Mononuclear cell (primary cell): ENCODE measurements around the gene AMER2. TPM values are rescaled to one million over a fixed set of nuclear protein-coding genes. Genes with fewer than 3 reads are reported as not detected.

Experiments used
- H3K27me3 ChIP-seq: 2 replicates; pipeline ENCODE4 v1.6.0; 2011; ENCODE audit warnings: low read length, control low read depth; ENCODE audit not compliant: insufficient read depth
- H3K4me1 ChIP-seq: 2 replicates; pipeline ENCODE4 v1.5.1; 2011; ENCODE audit warnings: mild to moderate bottlenecking, low read length, control low read depth; ENCODE audit not compliant: insufficient read depth
- H3K4me3 ChIP-seq: 2 replicates; pipeline ENCODE4 v1.5.1; 2011; ENCODE audit warnings: mild to moderate bottlenecking, low read length, moderate library complexity
- H3K9me3 ChIP-seq: 2 replicates; pipeline ENCODE4 v1.5.1; 2011; ENCODE audit warnings: low read depth, mild to moderate bottlenecking, control low read depth, low read length
- total RNA-seq: library from RNA; depleted of rRNA; stranded (reverse); fragments of >200 nt; gene quantifications from one replicate; pipeline ENCODE4 v1.2.3, GENCODE V29; 2012

The AMER2 gene
- total RNA-seq, 1 donor: 0.10 TPM

- Histone ChIP-seq H3K9me3 (no peaks in the 10 kb centered on the region), H3K27me3 (no peaks in the 10 kb centered on the region), H3K4me3 (no peak overlapping the region), H3K4me1 (no peaks in the 10 kb centered on the region)
These were observed 22.4 kb downstream of the AMER2 start for GRCh38 chr13:25149711-25150110.

- Histone ChIP-seq H3K27me3 (no peaks in the 10 kb centered on the region), H3K4me3 (no peak overlapping the region), H3K9me3 (no peaks in the 10 kb centered on the region), H3K4me1 (no peaks in the 10 kb centered on the region)
These were observed 23.7 kb downstream of the AMER2 start for GRCh38 chr13:25148402-25148771.

DNA sequence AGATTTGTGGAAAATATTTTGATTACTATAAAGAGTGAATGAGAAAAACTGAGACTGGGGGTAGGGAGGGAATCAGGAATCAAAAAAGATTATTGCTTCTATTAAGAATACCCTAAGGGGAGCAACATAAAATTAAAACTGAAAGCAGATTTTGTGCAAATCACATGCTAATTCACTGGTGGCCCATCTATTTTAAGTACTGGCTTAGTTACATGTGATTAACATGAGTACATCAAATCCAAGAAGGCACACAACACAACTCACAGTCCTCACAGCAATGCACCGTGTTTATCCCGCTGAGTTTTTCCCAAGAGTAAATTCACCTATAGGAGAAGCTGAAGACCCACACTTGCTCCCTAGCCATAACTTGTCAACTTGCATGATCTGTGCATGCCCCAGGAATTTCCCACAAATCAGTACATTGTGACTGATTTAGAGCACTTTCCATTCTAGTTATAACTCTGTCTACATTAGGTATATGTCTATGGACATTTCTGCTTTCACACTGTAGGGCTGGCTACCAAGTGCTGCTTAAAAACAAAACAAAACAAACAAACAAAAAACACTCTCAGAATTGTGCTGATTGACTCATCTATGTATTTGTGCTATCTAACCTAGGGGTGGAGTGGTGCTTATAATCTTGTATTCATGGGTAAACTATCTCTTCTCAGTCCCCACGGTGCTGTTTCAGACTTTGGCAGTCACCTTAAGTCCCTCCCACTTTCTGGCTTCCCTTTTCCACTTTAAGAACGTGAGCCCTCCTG, 24.3 kb downstream of the AMER2 start:
- Histone ChIP-seq H3K4me1 (no peaks in the 10 kb centered on the region), H3K4me3 (no peak overlapping the region), H3K9me3 (no peaks in the 10 kb centered on the region), H3K27me3 (no peaks in the 10 kb centered on the region)

GRCh38 chr13:25143706-25144105, 28.4 kb downstream of the AMER2 start:
- no peaks in the 10 kb centered on the region for H3K9me3 ChIP-seq
- H3K4me1 ChIP-seq: no peaks in the 10 kb centered on the region
- H3K4me3 ChIP-seq: no peak overlapping the region
- no peaks in the 10 kb centered on the region for H3K27me3 ChIP-seq

DNA sequence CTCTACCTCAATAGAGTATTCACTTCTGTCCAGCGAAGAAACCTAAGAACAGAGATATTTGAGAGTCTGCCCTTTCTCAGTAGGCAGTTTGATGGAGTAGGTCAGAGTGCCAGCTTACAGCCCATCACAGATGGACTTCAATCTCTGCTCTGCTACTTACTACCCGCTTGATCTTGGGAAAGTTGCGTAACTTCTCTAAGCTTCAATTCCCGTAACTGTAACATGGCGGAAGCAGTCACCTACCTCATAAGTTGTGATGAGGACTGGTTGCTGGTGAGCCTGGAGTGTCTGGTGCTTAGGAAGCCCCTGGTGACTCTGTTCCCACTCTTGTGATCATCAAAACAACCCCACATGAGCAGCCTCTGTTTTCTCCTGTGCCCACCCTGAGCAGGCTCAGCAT, 31.0 kb downstream of the AMER2 start:
- Histone ChIP-seq H3K9me3 (no peaks in the 10 kb centered on the region), H3K4me1 (no peaks in the 10 kb centered on the region), H3K27me3 (peaks cover 16% of the 10 kb centered on the region), H3K4me3 (no peak overlapping the region)

DNA sequence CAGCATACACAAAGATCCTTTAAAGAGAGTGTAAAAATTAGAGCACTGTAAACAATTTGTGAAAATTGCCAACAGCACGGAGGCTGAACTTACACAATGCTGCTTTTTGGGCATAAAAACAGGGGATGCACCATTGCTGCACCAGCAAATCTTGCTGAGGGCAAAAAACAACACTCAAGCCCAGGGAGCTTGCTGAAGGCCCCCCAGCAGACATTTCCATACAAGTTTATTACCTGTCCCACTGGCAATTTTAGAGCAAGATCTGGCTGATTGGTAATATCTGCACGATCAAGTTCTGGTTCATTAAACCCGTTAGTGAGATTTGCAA, 34.3 kb downstream of the AMER2 start:
- Histone ChIP-seq H3K27me3 (peaks cover 20% of the 10 kb centered on the region), H3K4me3 (no peak overlapping the region), H3K4me1 (no peaks in the 10 kb centered on the region), H3K9me3 (no peaks in the 10 kb centered on the region)

DNA sequence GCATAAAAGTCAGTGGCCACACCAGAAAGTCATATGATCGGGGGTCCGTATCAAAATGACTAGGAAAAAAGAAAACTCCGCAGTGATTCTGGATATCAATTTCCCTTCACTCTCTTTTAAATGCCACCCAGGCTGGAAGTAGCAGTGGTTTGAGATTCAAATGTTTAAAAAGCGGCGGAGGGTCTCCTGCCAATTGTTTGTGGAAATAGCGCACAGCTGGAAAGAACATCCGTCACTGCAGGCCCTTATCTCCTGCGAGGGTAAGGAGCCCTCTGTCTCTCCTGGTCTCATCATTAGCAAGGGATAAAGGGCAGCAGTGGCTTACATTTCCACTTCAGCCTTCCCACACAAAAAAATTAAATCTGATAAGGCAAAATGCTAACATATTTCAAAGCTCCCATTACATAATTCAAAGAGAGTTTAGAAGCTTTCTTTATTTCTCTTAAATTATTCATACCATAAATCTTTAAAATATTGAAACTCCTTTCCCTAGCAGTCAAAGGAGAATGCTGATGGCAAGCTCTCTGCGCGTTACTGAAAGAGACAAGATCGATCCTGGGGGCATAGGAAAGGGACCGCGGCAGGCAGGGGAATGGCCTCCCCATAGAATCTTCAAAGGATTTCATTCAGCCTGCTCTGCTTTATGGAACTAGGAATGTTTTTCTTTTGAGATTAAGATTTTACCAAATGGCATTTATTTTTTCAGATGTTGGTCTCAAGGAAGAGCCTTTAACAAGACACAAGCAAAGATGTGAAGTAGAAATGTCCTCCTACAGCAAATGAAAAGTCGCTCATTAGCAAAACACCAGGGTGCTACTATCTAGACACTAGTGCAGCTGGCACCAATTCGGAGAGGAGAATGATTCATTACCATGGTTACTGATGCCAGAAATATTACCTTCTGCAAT, 35.0 kb downstream of the AMER2 start:
- H3K4me3 ChIP-seq: no peak overlapping the region
- H3K27me3 ChIP-seq: peaks cover 20% of the 10 kb centered on the region
- no peaks in the 10 kb centered on the region for H3K4me1 ChIP-seq
- H3K9me3 ChIP-seq: no peaks in the 10 kb centered on the region

DNA sequence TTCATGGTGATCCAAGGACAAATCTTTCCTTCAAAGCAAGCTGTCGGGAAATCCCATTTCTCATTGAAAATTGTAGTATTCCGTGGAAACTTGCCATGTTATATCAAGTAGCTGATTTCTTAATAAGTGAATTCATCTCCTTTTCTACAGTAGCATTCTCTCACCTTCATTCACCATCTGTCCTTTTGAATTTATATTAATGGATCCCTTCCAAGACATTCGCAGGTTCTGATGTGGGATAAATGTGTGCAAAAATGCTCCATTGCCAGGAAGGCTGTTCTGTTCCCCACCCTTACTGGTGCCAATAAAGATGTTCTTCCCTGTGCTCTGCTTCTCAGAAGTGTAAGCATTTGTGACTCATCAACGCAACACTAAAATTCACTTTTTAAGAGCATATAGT, 36.2 kb downstream of the AMER2 start:
- Histone ChIP-seq H3K9me3 (no peaks in the 10 kb centered on the region), H3K4me3 (no peak overlapping the region), H3K27me3 (peaks cover 20% of the 10 kb centered on the region), H3K4me1 (no peaks in the 10 kb centered on the region)

GRCh38 chr13:25132751-25133390, 39.2 kb downstream of the AMER2 start:
- H3K4me1 ChIP-seq: no peaks in the 10 kb centered on the region
- peaks cover 20% of the 10 kb centered on the region for H3K27me3 ChIP-seq
- no peaks in the 10 kb centered on the region for H3K9me3 ChIP-seq
- no peak overlapping the region for H3K4me3 ChIP-seq

- H3K4me3 ChIP-seq: no peak overlapping the region
- H3K9me3 ChIP-seq: no peaks in the 10 kb centered on the region
- no peaks in the 10 kb centered on the region for H3K4me1 ChIP-seq
- peaks cover 14% of the 10 kb centered on the region for H3K27me3 ChIP-seq
These were observed 40.1 kb downstream of the AMER2 start for GRCh38 chr13:25131881-25132420.

DNA sequence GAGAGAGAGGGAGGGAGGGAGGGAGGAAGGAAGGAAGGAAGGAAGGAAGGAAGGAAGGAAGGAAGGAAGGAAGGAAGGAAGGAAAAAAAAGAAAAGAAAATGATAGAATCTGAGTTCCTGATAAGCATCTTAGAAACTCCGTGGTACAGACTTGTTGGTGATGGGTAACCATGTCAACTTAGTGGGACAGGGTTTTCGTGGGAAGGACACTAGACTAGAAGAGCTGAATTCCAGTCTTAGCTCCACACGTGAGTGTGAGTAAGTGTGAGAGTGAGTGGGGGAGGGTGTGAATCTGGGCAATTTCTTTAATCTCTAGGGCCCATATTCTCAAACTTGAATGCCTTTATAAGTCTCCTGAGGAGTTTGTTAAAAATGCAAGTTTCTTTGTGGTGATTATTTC, 41.1 kb downstream of the AMER2 start:
- Histone ChIP-seq H3K4me3 (no peak overlapping the region), H3K4me1 (no peaks in the 10 kb centered on the region), H3K27me3 (peaks cover 4% of the 10 kb centered on the region), H3K9me3 (no peaks in the 10 kb centered on the region)

DNA sequence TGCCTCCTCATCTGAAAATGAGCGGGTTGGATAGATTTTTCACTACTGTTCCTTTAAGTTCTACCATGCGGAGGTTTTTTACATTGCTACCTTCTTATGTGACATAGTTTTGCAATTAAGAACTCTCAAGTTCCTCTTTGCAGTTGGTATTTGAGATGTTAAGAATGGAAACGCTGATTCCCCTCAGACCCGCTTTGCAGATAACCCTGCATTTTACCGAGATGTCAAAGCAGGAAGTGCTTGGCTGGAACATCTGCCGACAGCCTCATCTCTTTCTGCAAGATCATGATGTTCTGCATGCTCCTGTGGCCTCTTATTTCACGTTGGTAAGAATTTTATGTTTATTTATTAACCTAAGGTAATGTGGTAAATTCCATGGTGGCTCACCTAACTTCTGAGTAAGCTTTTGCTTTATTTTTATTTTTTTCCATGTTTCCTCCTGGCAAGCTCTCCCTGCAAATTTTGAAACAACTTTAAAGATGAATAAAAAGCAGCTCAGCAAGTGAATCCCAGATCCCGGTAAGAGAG, 53.6 kb downstream of the AMER2 start:
- Histone ChIP-seq H3K4me1 (no peaks in the 10 kb centered on the region), H3K27me3 (peaks cover 3% of the 10 kb centered on the region), H3K9me3 (no peaks in the 10 kb centered on the region), H3K4me3 (no peak overlapping the region)

DNA sequence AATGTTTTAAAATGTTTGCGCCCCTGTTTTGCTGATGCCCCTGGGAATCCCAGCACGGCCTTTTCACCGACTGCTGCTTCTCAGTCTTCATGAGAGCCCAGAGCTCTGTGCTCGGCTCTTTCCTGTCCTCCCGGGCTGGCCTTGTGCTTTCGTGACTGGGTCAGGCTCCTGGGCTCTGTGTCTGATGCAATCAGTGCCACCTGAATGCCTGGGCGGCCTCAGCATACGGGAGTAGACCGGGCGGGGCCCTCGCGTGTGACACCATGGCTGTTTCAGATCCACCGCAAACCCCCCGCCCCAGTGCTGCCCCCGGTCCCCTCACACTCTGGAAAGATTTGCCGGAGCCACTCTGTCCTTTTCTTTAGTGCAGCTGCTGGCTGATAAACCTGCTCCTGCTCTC, 54.8 kb downstream of the AMER2 start:
- Histone ChIP-seq H3K9me3 (no peaks in the 10 kb centered on the region), H3K4me1 (no peaks in the 10 kb centered on the region), H3K4me3 (no peak overlapping the region), H3K27me3 (peaks cover 8% of the 10 kb centered on the region)

DNA sequence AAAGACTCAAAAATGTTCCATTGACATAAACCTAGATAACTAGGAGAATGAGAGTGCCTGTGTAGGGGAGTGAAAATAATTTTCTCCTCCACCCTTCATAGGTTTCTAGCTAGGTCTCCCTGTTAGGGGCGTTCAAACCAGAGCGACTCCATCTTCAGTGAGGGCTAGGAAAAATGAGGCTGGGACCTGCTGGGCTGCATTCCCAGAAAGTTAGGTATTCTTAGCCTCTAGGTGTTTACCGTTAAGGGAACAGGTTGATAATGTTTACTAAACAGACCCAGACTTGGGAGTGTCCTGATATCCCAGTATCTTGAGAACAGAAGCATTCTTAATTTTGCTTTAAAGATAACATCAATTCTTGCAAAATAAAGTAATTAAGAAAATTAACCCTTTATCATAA, 56.0 kb downstream of the AMER2 start:
- H3K4me3 ChIP-seq: no peak overlapping the region
- H3K9me3 ChIP-seq: no peaks in the 10 kb centered on the region
- H3K4me1 ChIP-seq: no peaks in the 10 kb centered on the region

GRCh38 chr13:25114220-25114619, 57.9 kb downstream of the AMER2 start:
- Histone ChIP-seq H3K4me1 (no peaks in the 10 kb centered on the region), H3K27me3 (peaks cover 12% of the 10 kb centered on the region), H3K9me3 (no peaks in the 10 kb centered on the region), H3K4me3 (no peak overlapping the region)

More for the DNA sequence above, 56.0 kb downstream of the AMER2 start:
- peaks cover 10% of the 10 kb centered on the region for H3K27me3 ChIP-seq
